Activated CD4-positive, alpha-beta T cell treated with anti-CD3 and anti-CD28 coated beads for 36 hours (primary cell): ENCODE measurements around the gene TBC1D17. TPM values are rescaled to one million over a fixed set of nuclear protein-coding genes. Genes with fewer than 3 reads are reported as not detected.
A peak's percentile ranks its signal among the peaks of the same experiment; 100 is the strongest.
"Not testable (repeated sequence)": the region's sequence is repeated elsewhere in the genome, so short reads cannot be mapped to it uniquely, and the experiment has no call there.

ENCODE experiments used
- ATAC-seq: fragments of 200-7000 bp; cut with Tn5 transposase; one replicate; pipeline ENCODE4 v1.10.0; 2021; ENCODE audit warnings: mild to moderate bottlenecking, moderate library complexity
- CTCF ChIA-PET: fragments of 350-600 bp; sonication (Branson Sonifier 250); formaldehyde crosslinking; loops from one replicate; lab custom pipeline; 2021; ENCODE audit warnings: antibody characterized with exemption; lab: Charles Lee
- POLR2A ChIA-PET: fragments of 350-600 bp; sonication (Branson Sonifier 250); formaldehyde crosslinking; loops from one replicate; lab custom pipeline; 2021; ENCODE audit warnings: antibody characterized with exemption, inconsistent platforms; lab: Charles Lee
- DNase-seq: peaks from one replicate; pipeline ENCODE4 v3.0.0-alpha.2; 2020
- H3K27ac Mint-ChIP-seq: one replicate; pipeline ENCODE4 v1.8.0; 2021; ENCODE audit warnings: mixed read lengths
- H3K27me3 Mint-ChIP-seq: one replicate; pipeline ENCODE4 v1.8.0; 2021; ENCODE audit warnings: mixed read lengths
- H3K36me3 Mint-ChIP-seq: one replicate; pipeline ENCODE4 v1.8.0; 2021; ENCODE audit warnings: low read depth, mixed read lengths
- H3K4me1 Mint-ChIP-seq: one replicate; pipeline ENCODE4 v1.8.0; 2021; ENCODE audit warnings: mixed read lengths
- H3K4me3 Mint-ChIP-seq: one replicate; pipeline ENCODE4 v1.8.0; 2021; ENCODE audit warnings: mild to moderate bottlenecking, moderate library complexity, mixed read lengths
- H3K9me3 Mint-ChIP-seq: one replicate; pipeline ENCODE4 v1.8.0; 2021; ENCODE audit warnings: low read depth, mixed read lengths
- intact Hi-C, 2 experiments: fragments of 100-400 bp; cut with DNase I in 1 of 2; cut with micrococcal nuclease in 1 of 2; formaldehyde crosslinking; loops; one replicate each; pipeline versions ENCODE4 v1.14.2 to v1.15.1; 2022 to 2024; cut with DNase I, micrococcal nuclease
- total RNA-seq, 2 experiments: library from RNA; stranded (reverse); gene quantifications; one replicate each; pipeline ENCODE4 v1.2.3, GENCODE V29; 2021

The TBC1D17 gene
- total RNA-seq, 2 experiments from 2014 or later, result 29.1 to 29.6 TPM

DNA sequence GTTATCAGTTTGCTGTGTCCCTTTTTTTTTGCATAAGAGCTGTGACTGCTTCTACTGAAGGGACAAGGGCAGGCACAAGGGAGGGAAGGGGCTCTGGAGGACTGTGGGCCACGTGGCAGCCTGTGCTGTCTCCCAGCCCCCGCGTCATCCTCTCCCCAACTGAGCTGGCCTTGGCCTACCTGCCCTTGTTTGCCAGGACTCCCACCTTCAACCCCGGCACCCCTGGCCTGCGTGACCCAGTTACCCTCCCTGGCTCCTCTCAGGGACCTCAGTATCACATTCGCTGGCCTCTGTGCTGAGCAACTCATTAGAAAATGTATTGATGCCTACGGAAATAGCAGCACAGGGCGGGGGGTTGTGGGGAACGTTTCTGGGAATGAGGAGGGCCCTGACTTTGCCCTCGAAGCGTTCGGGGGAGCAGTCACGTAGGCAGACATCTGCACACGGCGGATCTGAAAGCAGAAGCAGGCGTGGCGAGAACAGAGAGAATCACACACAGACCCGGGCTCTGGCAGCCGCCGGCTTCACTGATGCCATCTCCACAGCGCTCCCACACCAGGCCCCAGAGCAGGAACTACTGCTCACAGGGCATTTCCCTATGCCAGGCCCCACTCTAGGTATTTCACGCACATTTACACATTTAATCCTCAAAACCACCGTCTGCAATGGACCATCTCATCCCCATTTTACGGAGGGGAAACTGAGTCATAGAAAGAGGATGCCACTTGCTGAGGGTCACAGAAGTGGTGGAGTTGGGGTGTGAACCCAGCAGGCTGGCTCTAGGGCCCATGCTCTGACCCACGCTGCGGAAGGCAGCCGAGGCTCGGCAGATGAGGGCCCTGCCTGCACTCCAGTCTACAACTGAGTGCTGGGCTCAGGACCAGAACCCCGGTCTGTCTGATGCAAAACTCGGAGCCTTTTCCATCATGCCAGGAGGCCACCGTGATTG, 45.8 kb downstream of the TBC1D17 start:
- Mint-ChIP-seq H3K4me1 (peaks cover 61% of the 10 kb centered on the region), H3K27me3 (no peaks in the 10 kb centered on the region), H3K27ac (peak overlapping the region; percentile 37), H3K36me3 (peaks cover 56% of the 10 kb centered on the region), H3K4me3 (no peak overlapping the region), H3K9me3 (no peaks in the 10 kb centered on the region)
- DNase-seq (no peak), ATAC-seq (no peak)
- ChIA-PET CTCF (no interaction called here), POLR2A (interaction anchor here (0.6 kb wide), 1 partner anchor 54 kb away, joined by 3 read pairs; no protein-coding TSS in a partner anchor)
- intact Hi-C loops, result no loop called here

GRCh38 chr19:49924004-49924880, 46.7 kb downstream of the TBC1D17 start:
- no peak for DNase-seq
- Mint-ChIP-seq H3K27ac (peak overlapping the region; percentile 42), H3K4me3 (no peak overlapping the region), H3K27me3 (no peaks in the 10 kb centered on the region), H3K4me1 (peaks cover 65% of the 10 kb centered on the region), H3K9me3 (no peaks in the 10 kb centered on the region), H3K36me3 (peaks cover 60% of the 10 kb centered on the region)
- intact Hi-C loops, result no loop called here
- CTCF ChIA-PET, result no interaction called here
- no peak for ATAC-seq
- POLR2A ChIA-PET, result no interaction called here

GRCh38 chr19:49924881-49925210, 47.3 kb downstream of the TBC1D17 start:
- H3K27ac Mint-ChIP-seq, H3K27me3 Mint-ChIP-seq, POLR2A ChIA-PET, DNase-seq, ATAC-seq, CTCF ChIA-PET, H3K4me3 Mint-ChIP-seq, H3K9me3 Mint-ChIP-seq: not testable (repeated sequence)
- intact Hi-C loops, result loop anchor here in 1 of 2 experiments (5.0 kb wide), 1 partner anchor 33 kb away; no protein-coding TSS in a partner anchor
- peaks cover 62% of the 10 kb centered on the region for H3K4me1 Mint-ChIP-seq
- peaks cover 61% of the 10 kb centered on the region for H3K36me3 Mint-ChIP-seq

- peaks cover 3% of the 10 kb centered on the region for H3K9me3 Mint-ChIP-seq
- intact Hi-C loops, result loop anchor here in 1 of 2 experiments (5.0 kb wide), 1 partner anchor 33 kb away; no protein-coding TSS in a partner anchor
- no peak overlapping the region for H3K27ac Mint-ChIP-seq
- CTCF ChIA-PET, result no interaction called here
- H3K27me3 Mint-ChIP-seq, result no peaks in the 10 kb centered on the region
- peak overlapping the region; percentile 25 for H3K4me3 Mint-ChIP-seq
- peaks cover 65% of the 10 kb centered on the region for H3K4me1 Mint-ChIP-seq
- POLR2A ChIA-PET, result no interaction called here
- ATAC-seq (no peak), DNase-seq (no peak)
- H3K36me3 Mint-ChIP-seq, result peaks cover 64% of the 10 kb centered on the region
Observed at GRCh38 chr19:49925486-49925885, 48.0 kb downstream of the TBC1D17 start.

DNA sequence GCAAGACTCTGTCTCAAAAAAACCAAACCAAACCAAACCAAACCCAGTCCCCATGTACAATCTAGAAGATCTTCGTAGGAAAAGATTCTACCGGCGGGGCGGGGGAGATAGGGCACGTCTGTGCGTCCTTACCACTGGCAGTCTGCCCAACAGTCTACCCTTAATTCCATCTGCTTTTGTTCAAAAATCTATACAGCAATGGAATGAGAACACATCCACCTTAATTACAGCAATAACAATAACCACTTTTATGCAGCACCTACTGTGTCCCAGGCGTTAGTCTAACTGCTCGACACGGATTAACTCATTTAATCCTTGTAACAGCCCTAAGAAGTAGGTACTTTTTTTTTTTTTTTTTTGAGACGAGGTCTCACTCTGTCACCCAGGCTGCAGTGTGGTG, 49.0 kb downstream of the TBC1D17 start:
- POLR2A ChIA-PET, result no interaction called here
- Mint-ChIP-seq H3K9me3 (peaks cover 3% of the 10 kb centered on the region), H3K36me3 (peaks cover 69% of the 10 kb centered on the region), H3K4me3 (peak overlapping the region; percentile 17), H3K27ac (no peak overlapping the region), H3K4me1 (peaks cover 63% of the 10 kb centered on the region), H3K27me3 (no peaks in the 10 kb centered on the region)
- CTCF ChIA-PET, result interaction anchor here (0.6 kb wide), 1 partner anchor 923 kb away, joined by 3 read pairs; no protein-coding TSS in a partner anchor
- no peak for DNase-seq
- intact Hi-C loops, result loop anchor here in 1 of 2 experiments (5.0 kb wide), 1 partner anchor 34 kb away; no protein-coding TSS in a partner anchor
- ATAC-seq, result no peak

- POLR2A ChIA-PET, result interaction anchor here (0.6 to 3.5 kb wide), 4 partner anchors 9 to 31 kb away, joined by 3 to 16 read pairs (median 8); partner anchors contain the start of gene IL4I1
- H3K36me3 Mint-ChIP-seq, result peaks cover 69% of the 10 kb centered on the region
- H3K4me1 Mint-ChIP-seq, result peaks cover 61% of the 10 kb centered on the region
- peak overlapping the region; percentile 96 for H3K4me3 Mint-ChIP-seq
- DNase-seq, result no peak
- H3K27ac Mint-ChIP-seq, result peak overlapping the region; percentile 87
- ATAC-seq, result no peak
- H3K27me3 Mint-ChIP-seq, result no peaks in the 10 kb centered on the region
- intact Hi-C loops, result loop anchor here (2.0 to 5.0 kb wide), 3 partner anchors 35 to 843 kb away; partner anchors contain the start of gene SNRNP70 (in 1 of the 2)
- CTCF ChIA-PET, result interaction anchor here (0.8 to 1.3 kb wide), 2 partner anchors 16 to 35 kb away, joined by 3 to 6 read pairs; no protein-coding TSS in a partner anchor
- H3K9me3 Mint-ChIP-seq, result peaks cover 6% of the 10 kb centered on the region
Observed at GRCh38 chr19:49927526-49928264, 50.2 kb downstream of the TBC1D17 start.

- DNase-seq (peak; percentile 95), ATAC-seq (peak; percentile 45)
- no peaks in the 10 kb centered on the region for H3K27me3 Mint-ChIP-seq
- H3K9me3 Mint-ChIP-seq, result peaks cover 6% of the 10 kb centered on the region
- POLR2A ChIA-PET, result interaction anchor here (0.6 to 3.5 kb wide), 10 partner anchors 18 to 446 kb away, joined by 3 to 17 read pairs (median 6); partner anchors contain the start of genes AKT1S1, IL4I1, PNKP and PTOV1
- peaks cover 61% of the 10 kb centered on the region for H3K36me3 Mint-ChIP-seq
- H3K4me1 Mint-ChIP-seq, result peaks cover 65% of the 10 kb centered on the region
- intact Hi-C loops, result loop anchor here (1.0 to 5.0 kb wide), 16 partner anchors 32 to 844 kb away; partner anchors contain the start of genes AKT1S1 (in 2 of the 2), TBC1D17 (in 2 of the 2), VRK3 (in 2 of the 2) and NR1H2 (in 1 of the 2)
- CTCF ChIA-PET, result interaction anchor here (0.5 to 1.8 kb wide), 7 partner anchors 18 to 996 kb away, joined by 3 to 6 read pairs (median 3); partner anchors contain the start of gene MED25
- H3K27ac Mint-ChIP-seq, result peak within 1 kb of the TSS; percentile 98
- H3K4me3 Mint-ChIP-seq, result peak within 1 kb of the TSS; percentile 96
Observed at GRCh38 chr19:49929121-49929610, 51.7 kb downstream of the TBC1D17 start, which contains the start of the genes ATF5 and NUP62. ATF5 (plus strand) TSS chr19:49929205; CDS start chr19:49930851, 1,646 bp downstream. NUP62 (minus strand) TSS chr19:49929504; CDS start chr19:49909807, 19,697 bp downstream.

DNA sequence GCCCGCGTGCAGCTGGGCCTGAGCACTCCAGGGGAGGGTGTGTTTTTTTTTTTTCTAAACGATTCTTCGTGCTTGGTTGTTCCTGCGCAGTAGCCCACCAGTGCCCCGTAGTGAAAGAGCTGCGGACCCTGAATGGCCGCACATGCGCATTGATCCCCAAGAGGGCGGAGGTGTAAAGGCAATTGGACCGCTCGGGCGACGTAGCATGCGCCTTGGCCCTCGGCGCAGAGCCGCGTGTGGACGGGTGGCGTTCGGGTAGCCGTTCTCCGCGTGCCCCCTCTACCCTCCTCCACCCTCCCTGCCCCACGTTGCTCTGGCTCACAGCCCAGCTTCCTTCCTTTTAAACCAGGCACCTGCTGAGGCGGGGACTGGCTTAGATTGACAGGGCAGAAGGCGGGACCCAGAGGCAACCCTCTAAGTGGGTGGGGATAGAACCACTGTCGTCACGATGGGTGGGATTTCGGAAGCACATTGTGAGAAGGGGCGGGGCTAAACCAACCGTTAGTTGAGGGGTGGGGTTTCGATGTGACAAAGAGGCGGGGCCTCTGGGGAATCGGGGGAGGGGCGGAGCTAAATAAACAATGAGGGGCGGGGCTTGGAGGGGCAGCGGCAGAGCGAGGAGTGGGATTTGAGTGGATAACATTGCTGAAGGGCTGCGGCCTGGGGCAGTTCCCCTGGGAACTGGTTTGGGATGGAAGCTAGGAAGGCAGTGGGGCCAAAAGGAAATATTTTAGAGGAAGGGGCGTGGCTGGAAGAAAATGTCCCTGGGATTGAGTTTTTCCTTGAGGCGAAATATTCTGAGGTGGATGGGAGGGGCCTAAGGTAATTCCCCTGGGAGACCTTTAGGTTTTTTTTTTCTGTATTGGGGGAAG, 52.3 kb downstream of the TBC1D17 start:
- ChIA-PET POLR2A (interaction anchor here (0.6 to 3.5 kb wide), 13 partner anchors 18 to 227 kb away, joined by 3 to 17 read pairs (median 5); partner anchors contain the start of genes AKT1S1, IL4I1, PNKP and PTOV1), CTCF (interaction anchor here (0.7 to 1.8 kb wide), 6 partner anchors 25 to 111 kb away, joined by 3 to 4 read pairs (median 3); partner anchors contain the start of gene MED25)
- intact Hi-C loops, result loop anchor here (1.0 to 5.0 kb wide), 17 partner anchors 33 to 845 kb away; partner anchors contain the start of genes AKT1S1 (in 2 of the 2), TBC1D17 (in 2 of the 2), VRK3 (in 2 of the 2) and NR1H2 (in 1 of the 2)
- ATAC-seq (peak; percentile 91), DNase-seq (peak; percentile 97)
- peak overlapping the region; percentile 96 for H3K4me3 Mint-ChIP-seq
- H3K36me3 Mint-ChIP-seq, result peaks cover 55% of the 10 kb centered on the region
- peak overlapping the region; percentile 98 for H3K27ac Mint-ChIP-seq
- peaks cover 59% of the 10 kb centered on the region for H3K4me1 Mint-ChIP-seq
- no peaks in the 10 kb centered on the region for H3K27me3 Mint-ChIP-seq
- peaks cover 6% of the 10 kb centered on the region for H3K9me3 Mint-ChIP-seq

DNA sequence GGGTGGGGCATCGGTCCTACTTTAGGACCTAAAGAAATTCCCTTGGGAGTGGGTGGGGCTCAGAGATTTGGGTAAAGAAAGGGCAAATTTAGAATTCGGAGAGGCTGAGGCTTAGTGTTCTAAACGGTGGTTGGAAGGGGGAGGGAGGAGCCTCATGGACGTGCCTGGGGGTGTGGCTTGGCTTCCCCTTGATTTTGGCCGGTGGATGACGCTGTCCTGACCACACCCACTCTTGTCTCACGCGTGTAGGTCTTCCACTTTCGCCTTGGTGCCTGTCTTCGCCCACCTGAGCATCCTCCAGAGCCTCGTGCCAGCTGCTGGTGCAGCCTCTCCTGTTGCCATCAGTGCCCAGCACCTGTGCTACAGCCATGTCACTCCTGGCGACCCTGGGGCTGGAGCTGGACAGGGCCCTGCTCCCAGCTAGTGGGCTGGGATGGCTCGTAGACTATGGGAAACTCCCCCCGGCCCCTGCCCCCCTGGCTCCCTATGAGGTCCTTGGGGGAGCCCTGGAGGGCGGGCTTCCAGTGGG, 53.0 kb downstream of the TBC1D17 start:
- Mint-ChIP-seq H3K4me1 (peaks cover 55% of the 10 kb centered on the region), H3K9me3 (peaks cover 6% of the 10 kb centered on the region), H3K36me3 (peaks cover 51% of the 10 kb centered on the region), H3K27me3 (no peaks in the 10 kb centered on the region), H3K27ac (peak overlapping the region; percentile 98), H3K4me3 (peak overlapping the region; percentile 96)
- DNase-seq (peak; percentile 36), ATAC-seq (no peak)
- intact Hi-C loops, result loop anchor here in 1 of 2 experiments (1.0 kb wide), 1 partner anchor 40 kb away; no protein-coding TSS in a partner anchor
- CTCF ChIA-PET, result interaction anchor here (1.8 kb wide), 1 partner anchor 54 kb away, joined by 4 read pairs; no protein-coding TSS in a partner anchor
- POLR2A ChIA-PET, result interaction anchor here (0.6 to 3.5 kb wide), 7 partner anchors 19 to 67 kb away, joined by 3 to 17 read pairs (median 12); partner anchors contain the start of genes AKT1S1, IL4I1 and TBC1D17
